A549 (cell line): ENCODE results near the gene HGFAC.

Experiments
- CTCF ChIP-seq: fragments of >200 bp; sonication (Bioruptor Twin); formaldehyde crosslinking; IDR thresholded peaks from 3 replicates; pipeline ENCODE4 v1.5.1; 2016
- E2F6 ChIP-seq: IDR thresholded peaks from 2 replicates; pipeline ENCODE4 v1.6.1; 2012; ENCODE audit warnings: low read depth, borderline replicate concordance
- FOSL2 ChIP-seq, 2 experiments: fragments of 450-650 bp in 1 of 2; fragments of >200 bp in 1 of 2; sonication (Bioruptor Twin) in 1 of 2; formaldehyde crosslinking; IDR thresholded peaks; 2 replicates each; pipeline versions ENCODE4 v1.5.0 to v1.6.1; 2016 to 2020; ENCODE audit warnings: mild to moderate bottlenecking in 1 of 2, moderate library complexity in 1 of 2
- PBX3 ChIP-seq: IDR thresholded peaks from 2 replicates; pipeline ENCODE4 v1.6.1; 2012
- POLR2AphosphoS2 ChIP-seq: conservative IDR thresholded peaks from 2 replicates; pipeline ENCODE4 v1.6.1; 2012; ENCODE audit warnings: low read length, improper control_type of control experiment, inconsistent platforms
- RCOR1 ChIP-seq: fragments of 150-350 bp; IDR thresholded peaks from 2 replicates; pipeline ENCODE4 v1.6.1; 2014; ENCODE audit warnings: antibody characterized with exemption, low read length, low read depth
- REST ChIP-seq: fragments of 200-600 bp; sonication (generic); IDR thresholded peaks from 2 replicates; pipeline ENCODE4 v1.6.1; 2016; ENCODE audit warnings: antibody characterized with exemption, mild to moderate bottlenecking, moderate library complexity

- TF ChIP-seq PBX3 (no peak), RCOR1 (no peak), CTCF (no peak), FOSL2 (IDR thresholded peaks at IDR 0.05) (no peak), FOSL2 (CRISPR knock-in tag; IDR thresholded peaks at IDR 0.05) (no peak), E2F6 (no peak), REST (no peak), POLR2AphosphoS2 (no peak)
These were observed 31.6 kb downstream of the HGFAC start for GRCh38 chr4:3473181-3473950.
